ENCODE measurements around the gene KIAA1217.
A peak's percentile ranks its signal among the peaks of the same experiment; 100 is the strongest.

The KIAA1217 gene

GRCh38 chr10:24370877-24371276, 161.9 kb downstream of the KIAA1217 start:
- no peaks in the 10 kb centered on the region; the same call in 1 of the 2 replicates for H3K36me3 ChIP-seq (replicated peaks)
- in situ Hi-C loops (cut with MboI; ENCODE audit: low sequenced_read_pairs) = loop anchor here (25.0 kb wide), 1 partner anchor 384 kb away; no protein-coding TSS in a partner anchor

GRCh38 chr10:24371396-24371795, 162.5 kb downstream of the KIAA1217 start:
- Histone ChIP-seq H3K9me3 (no peaks in the 10 kb centered on the region), H3K4me3 (no peak overlapping the region), H3K36me3 (replicated peaks) (no peaks in the 10 kb centered on the region; the same call in 1 of the 2 replicates), H3K4me1 (peaks cover 18% of the 10 kb centered on the region), H3K27me3 (ENCODE audit: low read depth) (no peaks in the 10 kb centered on the region)
- in situ Hi-C loops (cut with MboI; ENCODE audit: low sequenced_read_pairs) = loop anchor here (25.0 kb wide), 1 partner anchor 384 kb away; no protein-coding TSS in a partner anchor
- no peak for DNase-seq (ENCODE audit: low spot score in 2 of 2)

More at GRCh38 chr10:24370877-24371276, 161.9 kb downstream of the KIAA1217 start:
- DNase-seq (ENCODE audit: low spot score in 2 of 2) = no peak
- Histone ChIP-seq H3K9me3 (no peaks in the 10 kb centered on the region), H3K4me3 (no peak overlapping the region), H3K4me1 (peaks cover 14% of the 10 kb centered on the region), H3K27me3 (ENCODE audit: low read depth) (no peaks in the 10 kb centered on the region)

- Histone ChIP-seq H3K27me3 (ENCODE audit: low read depth) (no peaks in the 10 kb centered on the region), H3K36me3 (replicated peaks) (no peaks in the 10 kb centered on the region), H3K4me1 (peaks cover 17% of the 10 kb centered on the region), H3K4me3 (no peak overlapping the region), H3K9me3 (no peaks in the 10 kb centered on the region)
- in situ Hi-C loops (cut with MboI; ENCODE audit: low sequenced_read_pairs) = loop anchor here (25.0 kb wide), 1 partner anchor 387 kb away; no protein-coding TSS in a partner anchor
- DNase-seq (ENCODE audit: low spot score in 2 of 2) = no peak
Measured at GRCh38 chr10:24374134-24374915, 165.4 kb downstream of the KIAA1217 start.

GRCh38 chr10:24375510-24375909, 166.6 kb downstream of the KIAA1217 start:
- peak; percentile 24 to 60 for DNase-seq (ENCODE audit: low spot score in 2 of 2)
- in situ Hi-C loops (cut with MboI; ENCODE audit: low sequenced_read_pairs) = no loop called here

GRCh38 chr10:24376731-24377130, 167.8 kb downstream of the KIAA1217 start:
- in situ Hi-C loops (cut with MboI; ENCODE audit: low sequenced_read_pairs) = no loop called here
- Histone ChIP-seq H3K4me1 (peaks cover 14% of the 10 kb centered on the region), H3K36me3 (replicated peaks) (no peaks in the 10 kb centered on the region), H3K27me3 (ENCODE audit: low read depth) (no peaks in the 10 kb centered on the region), H3K9me3 (no peaks in the 10 kb centered on the region), H3K4me3 (no peak overlapping the region)
- no peak for DNase-seq (ENCODE audit: low spot score in 2 of 2)

More at GRCh38 chr10:24375510-24375909, 166.6 kb downstream of the KIAA1217 start:
- Histone ChIP-seq H3K27me3 (ENCODE audit: low read depth) (no peaks in the 10 kb centered on the region), H3K9me3 (no peaks in the 10 kb centered on the region), H3K4me3 (no peak overlapping the region), H3K36me3 (replicated peaks) (no peaks in the 10 kb centered on the region), H3K4me1 (peaks cover 14% of the 10 kb centered on the region)

- H3K4me3 ChIP-seq = no peak overlapping the region
- no peak for DNase-seq (ENCODE audit: low spot score in 2 of 2)
- H3K36me3 ChIP-seq (replicated peaks) = no peaks in the 10 kb centered on the region
- no peaks in the 10 kb centered on the region for H3K27me3 ChIP-seq (ENCODE audit: low read depth)
- peaks cover 14% of the 10 kb centered on the region for H3K4me1 ChIP-seq
- no peaks in the 10 kb centered on the region for H3K9me3 ChIP-seq
- in situ Hi-C loops (cut with MboI; ENCODE audit: low sequenced_read_pairs) = no loop called here
Measured at GRCh38 chr10:24378126-24378920, 169.4 kb downstream of the KIAA1217 start.

GRCh38 chr10:24381235-24382010, 172.5 kb downstream of the KIAA1217 start:
- no peak overlapping the region for H3K4me3 ChIP-seq
- in situ Hi-C loops (cut with MboI; ENCODE audit: low sequenced_read_pairs) = no loop called here
- no peaks in the 10 kb centered on the region for H3K36me3 ChIP-seq (replicated peaks)
- DNase-seq (ENCODE audit: low spot score in 2 of 2) = no peak
- no peaks in the 10 kb centered on the region for H3K9me3 ChIP-seq
- H3K27me3 ChIP-seq (ENCODE audit: low read depth) = no peaks in the 10 kb centered on the region
- H3K4me1 ChIP-seq = no peaks in the 10 kb centered on the region

GRCh38 chr10:24382045-24382444, 173.1 kb downstream of the KIAA1217 start:
- no peaks in the 10 kb centered on the region for H3K27me3 ChIP-seq (ENCODE audit: low read depth)
- no peaks in the 10 kb centered on the region for H3K9me3 ChIP-seq
- no peaks in the 10 kb centered on the region for H3K4me1 ChIP-seq
- in situ Hi-C loops (cut with MboI; ENCODE audit: low sequenced_read_pairs) = no loop called here
- H3K36me3 ChIP-seq (replicated peaks) = no peaks in the 10 kb centered on the region
- no peak for DNase-seq (ENCODE audit: low spot score in 2 of 2)
- H3K4me3 ChIP-seq = no peak overlapping the region

GRCh38 chr10:24382596-24382978, 173.6 kb downstream of the KIAA1217 start:
- Histone ChIP-seq H3K27me3 (ENCODE audit: low read depth) (no peaks in the 10 kb centered on the region), H3K36me3 (replicated peaks) (no peaks in the 10 kb centered on the region), H3K4me1 (no peaks in the 10 kb centered on the region), H3K9me3 (no peaks in the 10 kb centered on the region), H3K4me3 (no peak overlapping the region)
- no peak for DNase-seq (ENCODE audit: low spot score in 2 of 2)
- in situ Hi-C loops (cut with MboI; ENCODE audit: low sequenced_read_pairs) = no loop called here

- in situ Hi-C loops (cut with MboI; ENCODE audit: low sequenced_read_pairs) = no loop called here
- H3K27me3 ChIP-seq (ENCODE audit: low read depth) = no peaks in the 10 kb centered on the region
- no peak for DNase-seq (ENCODE audit: low spot score in 2 of 2)
- no peaks in the 10 kb centered on the region for H3K9me3 ChIP-seq
- H3K4me1 ChIP-seq = no peaks in the 10 kb centered on the region
- H3K4me3 ChIP-seq = no peak overlapping the region
- no peaks in the 10 kb centered on the region for H3K36me3 ChIP-seq (replicated peaks)
Measured at GRCh38 chr10:24382979-24383663, 174.2 kb downstream of the KIAA1217 start.

- H3K36me3 ChIP-seq (replicated peaks) = no peaks in the 10 kb centered on the region
- no peaks in the 10 kb centered on the region for H3K4me1 ChIP-seq
- H3K27me3 ChIP-seq (ENCODE audit: low read depth) = no peaks in the 10 kb centered on the region
- peak; percentile 39 to 84 for DNase-seq (ENCODE audit: low spot score in 2 of 2)
- H3K9me3 ChIP-seq = no peaks in the 10 kb centered on the region
- in situ Hi-C loops (cut with MboI; ENCODE audit: low sequenced_read_pairs) = no loop called here
- H3K4me3 ChIP-seq = no peak overlapping the region
Measured at GRCh38 chr10:24383681-24384106, 174.8 kb downstream of the KIAA1217 start.

- H3K4me3 ChIP-seq = no peak overlapping the region
- in situ Hi-C loops (cut with MboI; ENCODE audit: low sequenced_read_pairs) = no loop called here
- no peaks in the 10 kb centered on the region for H3K9me3 ChIP-seq
- H3K36me3 ChIP-seq (replicated peaks) = no peaks in the 10 kb centered on the region
- no peaks in the 10 kb centered on the region for H3K4me1 ChIP-seq
- no peaks in the 10 kb centered on the region for H3K27me3 ChIP-seq (ENCODE audit: low read depth)
- DNase-seq (ENCODE audit: low spot score in 2 of 2) = no peak
Measured at GRCh38 chr10:24384954-24385353, 176.0 kb downstream of the KIAA1217 start.

GRCh38 chr10:24385776-24386175, 176.8 kb downstream of the KIAA1217 start:
- in situ Hi-C loops (cut with MboI; ENCODE audit: low sequenced_read_pairs) = no loop called here
- H3K27me3 ChIP-seq (ENCODE audit: low read depth) = no peaks in the 10 kb centered on the region
- no peaks in the 10 kb centered on the region for H3K36me3 ChIP-seq (replicated peaks)
- no peak overlapping the region for H3K4me3 ChIP-seq
- H3K9me3 ChIP-seq = no peaks in the 10 kb centered on the region
- no peaks in the 10 kb centered on the region for H3K4me1 ChIP-seq
- no peak for DNase-seq (ENCODE audit: low spot score in 2 of 2)

All from HAP-1 (cell line).